GM13976 (cell line): ENCODE data around the gene LSMEM2.

ENCODE experiments used
- DNase-seq: peaks from one replicate; pipeline ENCODE4 v3.0.0; 2012; ENCODE audit warnings: low spot score
- in situ Hi-C: fragments of 300-500 bp; cut with MboI; formaldehyde crosslinking; loops from one replicate; pipeline ENCODE4 v1.12.0; 2022; ENCODE audit warnings: low sequenced_read_pairs, mixed read lengths, inconsistent platforms; ENCODE audit not compliant: unreplicated experiment
- TF ChIP-seq, protein P1 (sequence below): IDR thresholded peaks from 2 replicates; pipeline ENCODE4 v1.5.1; 2012; ENCODE audit warnings: borderline replicate concordance, mild to moderate bottlenecking; ENCODE audit not compliant: insufficient read depth; ENCODE audit errors: extremely low read depth, missing control alignments, control extremely low read depth

LSMEM2 gene

DNA sequence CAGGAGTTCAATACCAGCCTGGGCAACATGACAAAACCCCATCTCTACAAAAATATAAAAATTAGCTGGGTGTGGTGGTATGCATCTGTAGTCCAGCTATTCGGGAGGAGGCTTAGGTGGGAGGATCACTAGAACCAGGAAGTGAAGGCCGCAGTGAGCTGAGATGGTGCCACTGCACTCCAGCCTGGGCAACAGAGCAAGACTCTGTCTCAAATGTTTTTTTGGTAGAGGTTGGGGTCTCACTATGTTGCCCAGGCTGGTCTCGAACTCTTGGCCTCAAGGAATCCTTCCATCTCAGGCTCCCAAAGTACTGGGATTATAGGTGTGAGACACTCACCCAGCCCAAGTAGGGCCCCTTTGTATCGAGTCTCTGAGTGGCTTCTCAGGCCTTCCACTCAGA, 15.2 kb downstream of the LSMEM2 start:
- in situ Hi-C loops = no loop called here

DNA sequence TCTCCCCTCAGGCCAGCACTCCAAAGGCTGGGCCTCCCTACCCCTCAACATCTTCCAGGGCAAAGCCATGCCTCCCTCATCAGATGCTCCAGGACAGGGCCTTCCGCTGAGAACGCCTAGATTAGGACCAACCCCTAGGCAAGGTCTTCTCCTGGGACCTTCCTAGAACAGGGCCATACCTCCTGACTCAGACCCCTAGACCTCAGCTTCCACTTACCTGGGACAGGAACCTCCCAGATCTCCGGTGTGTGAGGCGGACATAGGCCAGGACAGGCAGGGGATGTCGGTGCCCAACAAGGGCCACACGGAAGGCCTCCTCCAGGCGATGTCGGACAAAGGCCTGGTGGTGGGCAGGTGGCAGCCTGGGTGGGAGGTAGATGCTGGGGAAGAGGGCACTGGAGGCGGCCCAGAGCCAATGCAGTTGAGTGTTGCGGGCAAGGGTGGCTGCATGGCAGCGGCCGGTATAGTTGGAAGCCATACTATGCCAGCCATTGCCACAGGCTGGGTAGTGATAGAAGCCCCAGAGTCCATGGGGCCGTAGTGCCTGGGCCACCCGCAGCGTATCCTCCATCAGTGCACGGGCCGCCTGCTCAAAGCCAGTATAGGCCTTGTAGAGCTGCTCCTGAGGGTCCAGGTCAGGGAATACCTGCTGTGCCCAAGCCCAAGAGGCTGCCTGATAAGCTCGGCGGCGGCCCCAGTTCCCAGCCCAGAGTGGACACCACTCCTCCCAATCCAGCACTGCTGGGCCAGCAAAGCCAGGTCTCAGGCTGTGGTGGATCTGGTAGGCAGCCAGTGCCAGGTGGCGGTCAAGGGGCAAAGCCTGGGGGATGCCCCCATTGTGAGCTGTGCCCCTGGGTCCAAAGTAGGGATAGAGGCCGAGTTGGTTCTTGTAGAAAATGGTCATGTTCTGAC, 15.9 kb downstream of the LSMEM2 start:
- TF ChIP-seq, protein P1, sequence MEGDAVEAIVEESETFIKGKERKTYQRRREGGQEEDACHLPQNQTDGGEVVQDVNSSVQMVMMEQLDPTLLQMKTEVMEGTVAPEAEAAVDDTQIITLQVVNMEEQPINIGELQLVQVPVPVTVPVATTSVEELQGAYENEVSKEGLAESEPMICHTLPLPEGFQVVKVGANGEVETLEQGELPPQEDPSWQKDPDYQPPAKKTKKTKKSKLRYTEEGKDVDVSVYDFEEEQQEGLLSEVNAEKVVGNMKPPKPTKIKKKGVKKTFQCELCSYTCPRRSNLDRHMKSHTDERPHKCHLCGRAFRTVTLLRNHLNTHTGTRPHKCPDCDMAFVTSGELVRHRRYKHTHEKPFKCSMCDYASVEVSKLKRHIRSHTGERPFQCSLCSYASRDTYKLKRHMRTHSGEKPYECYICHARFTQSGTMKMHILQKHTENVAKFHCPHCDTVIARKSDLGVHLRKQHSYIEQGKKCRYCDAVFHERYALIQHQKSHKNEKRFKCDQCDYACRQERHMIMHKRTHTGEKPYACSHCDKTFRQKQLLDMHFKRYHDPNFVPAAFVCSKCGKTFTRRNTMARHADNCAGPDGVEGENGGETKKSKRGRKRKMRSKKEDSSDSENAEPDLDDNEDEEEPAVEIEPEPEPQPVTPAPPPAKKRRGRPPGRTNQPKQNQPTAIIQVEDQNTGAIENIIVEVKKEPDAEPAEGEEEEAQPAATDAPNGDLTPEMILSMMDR = no peak
- DNase-seq = no peak
- in situ Hi-C loops = no loop called here

More for the DNA sequence above, 15.2 kb downstream of the LSMEM2 start:
- TF ChIP-seq, protein P1 = no peak
- no peak for DNase-seq

DNA sequence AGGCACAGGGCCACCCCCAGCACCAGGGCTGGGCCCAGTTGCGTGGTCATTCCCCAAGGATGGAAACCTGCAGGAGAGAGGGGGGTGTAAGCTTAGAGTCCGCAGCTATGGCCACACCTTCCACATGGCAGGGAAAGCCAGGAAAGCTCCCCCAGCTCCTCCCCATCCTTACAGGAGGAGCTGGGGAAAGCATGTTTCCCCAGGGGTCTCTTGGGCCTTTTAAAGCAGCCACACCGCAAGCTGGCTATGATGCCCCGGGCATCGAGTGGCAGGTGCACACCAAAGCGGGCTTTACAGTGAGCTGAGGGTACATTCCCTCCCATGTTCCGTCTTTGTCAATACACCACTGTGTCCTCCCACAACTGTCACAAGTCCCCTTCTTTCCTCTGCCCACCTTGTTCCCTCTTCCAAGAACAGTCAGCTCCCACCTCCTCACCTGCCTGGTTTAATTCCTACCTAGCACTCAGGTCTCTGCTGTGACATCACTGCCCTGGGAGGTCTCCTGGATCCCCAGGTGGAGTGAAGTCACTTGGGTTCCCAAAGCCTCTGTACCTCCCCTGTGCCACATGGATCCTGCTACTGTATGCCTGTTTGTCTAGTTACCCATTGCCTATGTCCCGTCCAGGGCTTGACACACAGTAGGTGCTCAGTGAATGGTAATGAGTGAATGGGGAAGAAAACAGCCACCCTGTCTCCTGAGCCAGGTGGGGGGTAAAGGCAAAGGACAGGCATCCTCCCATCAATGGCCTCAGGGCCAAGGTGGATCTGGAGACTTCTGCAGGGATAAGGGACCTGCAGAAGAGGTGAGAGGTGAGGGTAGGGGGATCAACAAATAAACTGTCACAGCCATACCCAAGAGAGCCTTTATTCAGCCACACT, 16.9 kb downstream of the LSMEM2 start:
- DNase-seq = no peak
- in situ Hi-C loops = no loop called here
- TF ChIP-seq, protein P1 = no peak

DNA sequence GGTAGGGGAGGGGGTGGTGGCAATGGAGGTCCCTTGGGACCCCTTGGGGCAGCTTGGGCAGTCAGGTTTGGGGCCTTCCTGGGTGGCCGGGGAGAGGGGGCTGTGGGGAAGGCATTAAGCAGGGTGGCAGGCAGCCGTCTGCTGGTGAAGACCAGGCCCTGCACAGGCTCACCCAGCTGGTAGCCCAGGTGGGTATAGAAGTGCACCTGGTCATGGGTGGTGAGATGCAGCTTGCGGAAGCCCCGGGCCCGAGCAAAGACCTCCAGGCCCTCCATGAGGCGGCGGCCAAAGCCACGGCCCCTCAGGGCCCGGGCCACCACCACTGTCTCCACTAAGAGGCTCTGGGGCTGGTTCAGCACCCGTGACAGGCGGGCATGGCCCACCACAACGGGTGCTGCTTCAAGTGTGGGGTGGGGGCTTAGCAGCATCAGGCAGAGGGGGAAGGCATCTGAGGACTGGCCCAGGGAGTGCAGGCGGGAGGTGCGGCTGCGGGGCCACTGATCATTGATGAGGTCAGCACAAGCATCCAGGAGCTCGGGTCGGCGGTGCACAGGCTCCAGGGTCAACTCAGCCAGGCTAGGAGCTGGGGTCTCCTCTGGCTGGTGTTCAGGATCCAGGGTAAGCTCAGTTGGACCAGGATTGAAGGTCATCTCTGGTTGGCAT, 18.0 kb downstream of the LSMEM2 start:
- no peak for DNase-seq
- in situ Hi-C loops = no loop called here
- TF ChIP-seq, protein P1 = no peak

DNA sequence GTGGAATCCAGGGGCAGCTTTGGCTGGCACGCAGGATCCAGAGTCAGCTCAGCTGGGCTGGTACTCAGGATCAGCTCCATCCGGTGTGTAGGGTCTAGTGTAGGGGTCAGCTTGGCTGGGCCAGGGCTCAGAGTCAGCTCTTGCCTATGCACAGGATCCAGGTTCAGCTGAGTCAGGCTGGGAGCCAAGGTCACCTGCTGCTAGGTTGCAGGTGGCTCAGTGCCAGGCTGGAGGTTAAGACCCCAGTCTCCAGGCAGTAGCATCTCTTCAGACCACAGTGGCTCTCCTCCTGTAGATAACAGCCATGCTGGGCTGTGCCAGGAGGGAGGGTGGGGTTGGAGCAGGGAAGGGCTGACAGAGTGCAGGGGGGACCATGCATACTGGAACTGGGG, 18.5 kb downstream of the LSMEM2 start:
- in situ Hi-C loops = no loop called here
- no peak for DNase-seq
- TF ChIP-seq, protein P1 = no peak

DNA sequence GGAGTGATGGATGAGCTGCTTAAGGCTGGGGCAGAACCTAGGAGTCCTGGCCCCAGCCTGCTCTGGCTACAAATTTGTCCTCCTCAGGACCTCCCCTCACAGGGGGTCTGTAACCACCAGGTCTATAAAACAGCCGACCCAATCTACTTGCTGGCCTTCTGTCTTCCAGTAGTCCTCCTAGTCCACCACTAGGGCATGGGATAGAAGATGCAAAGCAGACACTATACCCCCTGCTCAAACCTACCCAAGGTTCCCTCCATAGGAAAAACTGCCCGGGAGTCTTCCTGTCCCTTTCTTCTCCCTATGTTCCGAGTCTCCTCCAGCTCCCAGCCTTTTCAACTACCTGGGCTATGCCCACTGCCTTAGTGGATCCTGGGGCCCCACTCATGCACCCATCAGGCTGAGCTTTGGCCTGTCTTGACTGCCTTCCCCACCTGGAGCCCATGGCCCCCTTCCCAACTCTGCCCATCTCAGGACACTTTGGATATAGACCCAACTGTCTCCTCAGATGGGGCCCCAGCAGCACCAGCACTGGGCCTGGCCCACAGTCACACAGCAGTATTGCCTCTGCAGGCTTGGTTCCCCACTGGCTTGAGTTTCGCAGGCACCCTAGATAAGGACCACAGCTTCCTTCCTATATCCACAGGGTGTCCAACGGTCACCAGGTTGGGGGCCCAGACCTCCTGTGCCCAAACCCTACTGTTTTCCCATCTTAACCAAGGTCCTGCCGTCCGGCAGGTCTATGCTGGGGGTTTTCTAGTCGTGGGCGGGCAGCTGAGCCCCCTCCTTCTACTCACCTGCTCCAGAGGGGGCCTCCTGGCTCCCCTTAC, 19.2 kb downstream of the LSMEM2 start:
- no peak for DNase-seq
- in situ Hi-C loops = no loop called here
- TF ChIP-seq, protein P1 = no peak
